H1 (cell line): ENCODE measurements around the gene F11R. TPM values are rescaled to one million over a fixed set of nuclear protein-coding genes. Genes with fewer than 3 reads are reported as not detected.

ENCODE experiments used
- CTCF ChIA-PET: fragments of 300-600 bp; sonication (Branson Sonifier 250); formaldehyde crosslinking; loops from one replicate; lab custom pipeline; 2021; ENCODE audit not compliant: partially characterized antibody; lab: Charles Lee
- POLR2A ChIA-PET: fragments of 300-600 bp; sonication (Branson Sonifier 250); formaldehyde crosslinking; loops from one replicate; lab custom pipeline; 2021; ENCODE audit warnings: inconsistent platforms; ENCODE audit not compliant: partially characterized antibody; lab: Charles Lee
- DNase-seq, 2 experiments: peaks; one replicate each; pipeline versions ENCODE4 v3.0.0 to v3.0.0-alpha.2; 2010 to 2022; ENCODE audit warnings: low spot score in 2 of 2, low read depth in 1 of 2, mixed read lengths in 1 of 2
- FAIRE-seq: peaks from 2 replicates; lab custom pipeline; 2011; peaks lifted over from hg19 to GRCh38; lab: Jason Lieb, UNC
- H2AFZ ChIP-seq: 2 replicates; pipeline ENCODE4 v1.8.1; 2012; ENCODE audit warnings: low read length, inconsistent platforms
- H2AK5ac ChIP-seq: 2 replicates; pipeline ENCODE4 v1.6.1; 2013; ENCODE audit warnings: low read depth, low read length
- H2BK120ac ChIP-seq: replicated peaks from 2 replicates; pipeline ENCODE3; 2013; ENCODE audit warnings: low read depth, low read length, inconsistent platforms
- H2BK12ac ChIP-seq: 2 replicates; pipeline ENCODE4 v1.6.1; 2013; ENCODE audit warnings: low read depth, low read length
- H2BK15ac ChIP-seq: 2 replicates; pipeline ENCODE4 v1.6.1; 2013; ENCODE audit warnings: low read length
- H2BK20ac ChIP-seq: 2 replicates; pipeline ENCODE4 v1.6.1; 2013; ENCODE audit warnings: low read length
- H2BK5ac ChIP-seq: 2 replicates; pipeline ENCODE4 v1.6.1; 2013; ENCODE audit warnings: low read depth, low read length
- H3K14ac ChIP-seq: 2 replicates; pipeline ENCODE4 v1.6.1; 2013; ENCODE audit warnings: inconsistent platforms; ENCODE audit not compliant: insufficient read length
- H3K18ac ChIP-seq: 2 replicates; pipeline ENCODE4 v1.6.1; 2013; ENCODE audit warnings: low read length; ENCODE audit errors: extremely low read depth
- H3K23ac ChIP-seq: 2 replicates; pipeline ENCODE4 v1.6.1; 2013; ENCODE audit warnings: inconsistent platforms; ENCODE audit not compliant: insufficient read length
- H3K23me2 ChIP-seq: 2 replicates; pipeline ENCODE4 v1.6.1; 2013; ENCODE audit warnings: low read depth, low read length
- H3K27ac ChIP-seq: 2 replicates; pipeline ENCODE4 v1.6.1; 2011; ENCODE audit warnings: low read depth, low read length, inconsistent platforms
- H3K27me3 ChIP-seq, 4 experiments: replicated peaks in 1 of 4; 1 replicate in 1 of 4; 2 replicates in 3 of 4; pipeline versions ENCODE4 v1.6.1 to v1.8.1; 2011 to 2013; ENCODE audit warnings: low read length in 3 of 4, mild to moderate bottlenecking in 3 of 4, inconsistent platforms in 2 of 4, mixed read lengths in 2 of 4, moderate library complexity in 1 of 4; ENCODE audit not compliant: control insufficient read depth in 3 of 4, insufficient read depth in 3 of 4; ENCODE audit errors: extremely low read depth in 1 of 4
- H3K36me3 ChIP-seq, 4 experiments: 2 replicates each; pipeline versions ENCODE4 v1.6.1 to v1.8.1; 2011 to 2013; ENCODE audit warnings: mild to moderate bottlenecking in 4 of 4, low read length in 3 of 4, moderate library complexity in 2 of 4, control low read depth in 1 of 4, inconsistent platforms in 1 of 4; ENCODE audit not compliant: insufficient read depth in 4 of 4, control insufficient read depth in 2 of 4
- H3K4ac ChIP-seq: replicated peaks from 2 replicates; pipeline ENCODE3; 2013; ENCODE audit warnings: low read length, low read depth, mixed read lengths, inconsistent platforms; ENCODE audit not compliant: insufficient read length
- H3K4me1 ChIP-seq, 4 experiments: replicated peaks in 1 of 4; 1 replicate in 1 of 4; 2 replicates in 3 of 4; pipeline versions ENCODE4 v1.6.1 to v1.8.1; 2011 to 2013; ENCODE audit warnings: low read length in 3 of 4, inconsistent platforms in 2 of 4, mixed read lengths in 1 of 4; ENCODE audit not compliant: insufficient read depth in 4 of 4, control insufficient read depth in 3 of 4
- H3K4me2 ChIP-seq, 2 experiments: 2 replicates each; pipeline versions ENCODE4 v1.6.1 to v1.8.1; 2011 to 2013; ENCODE audit warnings: low read depth in 2 of 2, low read length in 2 of 2, control low read depth in 1 of 2, inconsistent platforms in 1 of 2, mild to moderate bottlenecking in 1 of 2; ENCODE audit not compliant: insufficient read depth in 1 of 2
- H3K4me3 ChIP-seq, 4 experiments: fragments of 200-600, 300-600 bp in 1 of 4; sonication (generic), shearing (Covaris generic), sonication (Bioruptor Twin) in 1 of 4; 2 replicates each; pipeline versions ENCODE4 v1.5.1 to v1.8.1; 2011 to 2016; ENCODE audit warnings: low read length in 4 of 4, low read depth in 3 of 4, control low read depth in 2 of 4, inconsistent platforms in 2 of 4, mild to moderate bottlenecking in 2 of 4, mixed read lengths in 1 of 4, moderate library complexity in 1 of 4; ENCODE audit not compliant: insufficient read depth in 2 of 4; ENCODE audit errors: extremely low read depth in 1 of 4
- H3K56ac ChIP-seq: replicated peaks from 2 replicates; pipeline ENCODE3; 2013; ENCODE audit warnings: low read depth, mild to moderate bottlenecking, mixed read lengths, low read length, inconsistent platforms; ENCODE audit not compliant: insufficient read length
- H3K79me1 ChIP-seq: 2 replicates; pipeline ENCODE4 v1.6.1; 2013; ENCODE audit warnings: low read depth, low read length, control low read depth
- H3K79me2 ChIP-seq, 2 experiments: 2 replicates each; pipeline versions ENCODE4 v1.6.1 to v1.8.1; 2012 to 2013; ENCODE audit warnings: low read length in 2 of 2, mild to moderate bottlenecking in 2 of 2, inconsistent platforms in 1 of 2; ENCODE audit not compliant: insufficient read depth in 2 of 2, control insufficient read depth in 1 of 2
- H3K9ac ChIP-seq, 4 experiments: replicated peaks in 1 of 4; 1 replicate in 1 of 4; 2 replicates in 3 of 4; pipeline versions ENCODE4 v1.6.1 to v1.8.1; 2011 to 2013; ENCODE audit warnings: low read depth in 3 of 4, low read length in 3 of 4, control low read depth in 2 of 4, mild to moderate bottlenecking in 2 of 4, moderate library complexity in 2 of 4, inconsistent platforms in 1 of 4; ENCODE audit errors: extremely low read depth in 1 of 4
- H3K9me3 ChIP-seq, 2 experiments: 2 replicates each; pipeline versions ENCODE4 v1.6.1 to v1.8.1; 2012 to 2013; ENCODE audit warnings: mild to moderate bottlenecking in 2 of 2, moderate library complexity in 2 of 2, control low read depth in 1 of 2, inconsistent platforms in 1 of 2, low read depth in 1 of 2, low read length in 1 of 2, mixed read lengths in 1 of 2; ENCODE audit not compliant: insufficient read depth in 2 of 2
- H4K20me1 ChIP-seq, 2 experiments: replicated peaks in 1 of 2; 2 replicates each; pipeline versions ENCODE3 to v1.8.1; 2011 to 2013; ENCODE audit warnings: inconsistent platforms in 2 of 2, low read length in 2 of 2, mild to moderate bottlenecking in 1 of 2; ENCODE audit not compliant: insufficient read depth in 2 of 2, control insufficient read depth in 1 of 2
- H4K5ac ChIP-seq: 2 replicates; pipeline ENCODE4 v1.6.1; 2013; ENCODE audit warnings: low read length, low read depth, mixed read lengths, inconsistent platforms; ENCODE audit not compliant: insufficient read length
- H4K8ac ChIP-seq: 2 replicates; pipeline ENCODE4 v1.8.0; 2013; ENCODE audit warnings: mild to moderate bottlenecking, moderate library complexity, low read length, inconsistent platforms; ENCODE audit not compliant: insufficient read depth; ENCODE audit errors: extremely low read depth
- H4K91ac ChIP-seq: replicated peaks from 2 replicates; pipeline ENCODE3; 2013; ENCODE audit warnings: low read length, mixed read lengths, inconsistent platforms; ENCODE audit not compliant: insufficient read length
- CHD1 ChIP-seq: IDR thresholded peaks from 2 replicates; pipeline ENCODE4 v1.6.1; 2012; ENCODE audit warnings: low read depth, low read length, improper control_type of control experiment
- EZH2 ChIP-seq: fragments of 200-600 bp; sonication (generic); IDR thresholded peaks from 2 replicates; pipeline ENCODE4 v1.7.1; 2012; ENCODE audit warnings: low read depth, mild to moderate bottlenecking, moderate library complexity, low read length, inconsistent platforms; ENCODE audit not compliant: severe bottlenecking
- GABPA ChIP-seq: IDR thresholded peaks from 2 replicates; pipeline ENCODE4 v1.6.1; 2011; ENCODE audit warnings: mild to moderate bottlenecking, low read length, moderate library complexity, borderline replicate concordance; ENCODE audit not compliant: insufficient read depth
- PHF8 ChIP-seq: fragments of 200-600 bp; sonication (generic); conservative IDR thresholded peaks from 2 replicates; pipeline ENCODE4 v1.7.1; 2012; ENCODE audit warnings: low read depth, mild to moderate bottlenecking, inconsistent platforms, low read length, moderate library complexity
- RAD21 ChIP-seq, 2 experiments: IDR thresholded peaks in 1 of 2; conservative IDR thresholded peaks in 1 of 2; 2 replicates each; pipeline ENCODE4 v1.6.1; 2011; ENCODE audit warnings: low read depth in 2 of 2, low read length in 2 of 2, improper control_type of control experiment in 1 of 2, inconsistent platforms in 1 of 2, mild to moderate bottlenecking in 1 of 2, moderate library complexity in 1 of 2
- RFX5 ChIP-seq: IDR thresholded peaks from 2 replicates; pipeline ENCODE4 v1.6.1; 2011; ENCODE audit warnings: low read depth, low read length, improper control_type of control experiment, borderline replicate concordance
- SIX5 ChIP-seq: IDR thresholded peaks from 2 replicates; pipeline ENCODE4 v1.6.1; 2011; ENCODE audit warnings: mild to moderate bottlenecking, low read depth, low read length
- TEAD4 ChIP-seq: IDR thresholded peaks from 2 replicates; pipeline ENCODE4 v1.6.1; 2012; ENCODE audit warnings: low read depth, low read length, inconsistent platforms, mixed read lengths
- WGBS, 2 experiments: shearing (Covaris generic) in 1 of 2; methylation state at CpG; one replicate each; pipeline versions ENCODE4 v1.1.6 to v1.1.7; 2013 to 2015; ENCODE audit warnings: low lambda C conversion rate in 2 of 2, mixed read lengths in 2 of 2, inconsistent platforms in 1 of 2, low coverage in 1 of 2, missing lambda C conversion rate in 1 of 2; ENCODE audit not compliant: insufficient replicate concordance in 2 of 2, insufficient coverage in 1 of 2, insufficient read length in 1 of 2; ENCODE audit errors: extremely low coverage in 1 of 2, missing lambda C conversion rate in 1 of 2; 5-methylcytosine and 5-hydroxymethylcytosine counted together
- long read RNA-seq, 2 experiments: library from RNA in 1 of 2; library from capped mRNA in 1 of 2; stranded (forward); transcript quantifications; one replicate each; pipeline ENCODE4 v2.0.0, GENCODE V29; 2021; ENCODE audit warnings: inconsistent platforms in 1 of 2
- polyA minus RNA-seq, 3 experiments: library from RNA; depleted of rRNA, polyadenylated mRNA; stranded (reverse); fragments of >200 nt; gene quantifications; 1 replicate in 2 of 3; 2 replicates in 1 of 3; pipeline ENCODE4 v1.2.3, GENCODE V29; 2011
- polyA plus RNA-seq, 7 experiments: library from polyadenylated mRNA; depleted of rRNA in 3 of 7; stranded (reverse) in 5 of 7; unstranded in 2 of 7; fragments of >200 nt in 5 of 7; fragments of 200-250 nt in 2 of 7; gene quantifications; 1 replicate in 5 of 7; 2 replicates in 1 of 7; 4 replicates in 1 of 7; pipeline versions ENCODE4 v1.2.1 to v1.2.3, GENCODE V29; 2011 to 2013; ENCODE audit warnings: missing spikeins in 2 of 7, mixed read lengths in 2 of 7
- total RNA-seq: library from RNA; stranded (reverse); fragmentation: NEBNext Ultra II Directional; extraction: Animal tissue kit (Norgen Biotek cat#: 25700); gene quantifications from 2 replicates; pipeline ENCODE4 v1.2.1, GENCODE V29; 2021

Gene F11R
- 143 and 159 TPM in 2 replicates for total RNA-seq
- polyA plus RNA-seq (2011; rRNA removed): 170 and 200 TPM in 2 replicates
- polyA plus RNA-seq (2011; cell fraction: cytosol; rRNA removed): 209 TPM
- 263 TPM for polyA plus RNA-seq (2011; cell fraction: nucleus; rRNA removed)
- polyA plus RNA-seq (2012, experiment 1 of 2): 95.6 to 141 TPM (median 108 TPM) in 4 replicates
- polyA plus RNA-seq (2012, experiment 2 of 2): 73.5 TPM
- polyA plus RNA-seq (2013, experiment 1 of 2): 109 TPM
- polyA plus RNA-seq (2013, experiment 2 of 2): 126 TPM
- 478 and 502 TPM in 2 replicates for polyA minus RNA-seq (2011; rRNA and poly(A)+ RNA removed)
- polyA minus RNA-seq (2011; cell fraction: cytosol; rRNA and poly(A)+ RNA removed): 112 TPM
- 133 TPM for polyA minus RNA-seq (2011; cell fraction: nucleus; rRNA and poly(A)+ RNA removed)
- long read RNA-seq, experiment 1, partial matches to known transcripts: 0 of 50 reads
- long read RNA-seq, experiment 1, other reads (novel, unspliced or antisense): 50 of 50 reads
- long read RNA-seq, experiment 2, partial matches to known transcripts: 0 of 2 reads
- long read RNA-seq, experiment 2, other reads (novel, unspliced or antisense): 2 of 2 reads

DNA sequence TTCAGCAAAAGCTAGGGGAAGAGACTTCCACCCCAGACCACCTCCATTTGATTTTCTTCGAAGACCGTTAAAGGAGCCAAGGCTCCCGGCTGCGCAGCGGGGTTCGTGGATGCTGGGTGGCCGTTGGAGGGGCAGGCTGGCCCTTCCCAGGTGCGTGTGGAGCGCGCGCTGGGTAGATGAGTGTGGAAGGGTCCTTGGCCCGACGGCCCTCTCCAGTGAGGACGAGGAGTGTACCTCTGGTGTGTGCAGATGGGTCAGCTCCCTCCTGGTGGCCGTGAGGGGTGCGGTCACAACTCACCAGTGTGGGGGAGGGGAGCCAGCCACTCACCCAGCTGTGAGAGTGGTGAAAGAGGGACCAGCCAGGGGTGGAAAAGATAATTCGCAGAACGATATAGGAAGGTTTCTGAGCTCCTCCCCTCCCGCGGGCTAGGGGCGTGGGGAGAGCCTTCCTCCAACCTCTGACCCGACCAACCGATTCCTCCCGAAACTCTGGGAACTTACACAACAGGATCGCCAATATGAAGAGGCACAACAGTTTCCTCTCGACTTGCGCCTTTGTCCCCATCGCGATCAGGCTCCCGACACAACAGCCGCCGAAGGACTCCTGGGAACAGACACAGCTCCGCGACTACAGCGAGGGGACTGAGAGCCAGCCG, at the start of gene F11R:
TSS of gene F11R (minus strand) at position 644 of the 656 bp plus-strand sequence. CDS start at position 565, 79 bp downstream.
- Histone ChIP-seq H3K14ac (no peak within 1 kb of the TSS), H2AK5ac (peak within 1 kb of the TSS; percentile 17; the same call in 1 of the 2 replicates), H3K4ac (peak within 1 kb of the TSS; percentile 55), H4K8ac (peak within 1 kb of the TSS; percentile 99), H3K4me2 (peak within 1 kb of the TSS; percentile 80 to 92), H4K20me1 (peaks cover 6 to 13% of the 10 kb centered on the region in 2 experiments), H3K9me3 (no peaks in the 10 kb centered on the region), H2AFZ (no peak within 1 kb of the TSS), H3K4me3 (peak within 1 kb of the TSS; percentile 79 to 97 (median 95)), H2BK20ac (0 out of 2 replicates have a peak within 1 kb of the TSS, but pooled peaks have one; percentile 6), H3K9ac (peak within 1 kb of the TSS; percentile 80 to 95 (median 93)), H3K4me1 (peaks cover 7 to 17% (median 13%) of the 10 kb centered on the region in 4 experiments), H3K36me3 (no peaks in the 10 kb centered on the region; a peak in 1 of 8 replicates), H3K23me2 (peaks cover 11% of the 10 kb centered on the region), H2BK15ac (peak within 1 kb of the TSS; percentile 84; the same call in 1 of the 2 replicates), H4K91ac (peak within 1 kb of the TSS; percentile 93), H3K56ac (peak within 1 kb of the TSS; percentile 80), H4K5ac (peak within 1 kb of the TSS; percentile 79), H2BK12ac (peak within 1 kb of the TSS; percentile 98; the same call in 1 of the 2 replicates), H3K18ac (peak within 1 kb of the TSS; percentile 92; the same call in 1 of the 2 replicates), H3K23ac (no peak within 1 kb of the TSS), H2BK120ac (peak within 1 kb of the TSS; percentile 69), H3K27me3 (no peaks in the 10 kb centered on the region), H3K79me1 (peaks cover 10% of the 10 kb centered on the region), H2BK5ac (peak within 1 kb of the TSS; percentile 98), H3K27ac (peak within 1 kb of the TSS; percentile 93), H3K79me2 (peaks cover 22 to 50% of the 10 kb centered on the region in 2 experiments)
- ChIA-PET POLR2A (interaction anchor here (0.7 to 3.9 kb wide), 26 partner anchors 9 to 374 kb away, joined by 3 to 50 read pairs (median 6); partner anchors contain the start of genes B4GALT3, DEDD, KLHDC9 and SLAMF1), CTCF (interaction anchor here (0.6 to 3.5 kb wide), 18 partner anchors 10 to 208 kb away, joined by 3 to 26 read pairs (median 4); partner anchors contain the start of genes KLHDC9 and USF1)
- FAIRE-seq (no peak), DNase-seq (peak in 1 of 2 experiments; percentile 79)
- WGBS, 2 experiments: 1% methylated on average over 31 of the region's 36 CpGs; no CpG with 5 or more reads in 1 of the 2 experiments
- TF ChIP-seq PHF8: peak; percentile 68; the same call in 1 of the 2 replicates
- TF ChIP-seq RFX5: no peak
- no peak for TF ChIP-seq EZH2
- TF ChIP-seq CHD1: no peak
- TF ChIP-seq RAD21 (IDR thresholded peaks at IDR 0.05 in 1 of 2, conservative IDR thresholded peaks at IDR 0.05 in 1 of 2; ENCODE audit: low read depth in 2 of 2, low read length in 2 of 2): no peak
- no peak for TF ChIP-seq SIX5
- TF ChIP-seq GABPA: no peak
- no peak for TF ChIP-seq TEAD4
